Esophagus muscularis mucosa (tissue), 4 donors: ENCODE results near the gene OR13C8.
"Not testable (repeated sequence)": the region's sequence is repeated elsewhere in the genome, so short reads cannot be mapped to it uniquely, and the experiment has no call there.

Source experiments
- EP300 ChIP-seq: sonication (generic); formaldehyde crosslinking; IDR thresholded peaks from one replicate; pipeline ENCODE4 v1.6.1; 2017; ENCODE audit warnings: antibody characterized with exemption
- POLR2A ChIP-seq: fragments of 450-650 bp; IDR thresholded peaks from one replicate; pipeline ENCODE4 v1.6.1; 2017; ENCODE audit warnings: antibody characterized with exemption, moderate library complexity, mild to moderate bottlenecking, low read depth
- POLR2AphosphoS5 ChIP-seq, 2 donors: sonication (generic); formaldehyde crosslinking; IDR thresholded peaks; one replicate each; pipeline ENCODE4 v1.6.1; 2017; ENCODE audit warnings: antibody characterized with exemption in 2 of 2
- TF ChIP-seq, protein P1 (sequence below), 3 experiments: fragments of 200-600 bp in 2 of 3; fragments of 450-650 bp in 1 of 3; sonication (generic) in 2 of 3; IDR thresholded peaks; one replicate each; pipeline ENCODE4 v1.5.1; 2017 to 2019; ENCODE audit warnings: antibody characterized with exemption in 3 of 3, mild to moderate bottlenecking in 2 of 3, moderate library complexity in 1 of 3

DNA sequence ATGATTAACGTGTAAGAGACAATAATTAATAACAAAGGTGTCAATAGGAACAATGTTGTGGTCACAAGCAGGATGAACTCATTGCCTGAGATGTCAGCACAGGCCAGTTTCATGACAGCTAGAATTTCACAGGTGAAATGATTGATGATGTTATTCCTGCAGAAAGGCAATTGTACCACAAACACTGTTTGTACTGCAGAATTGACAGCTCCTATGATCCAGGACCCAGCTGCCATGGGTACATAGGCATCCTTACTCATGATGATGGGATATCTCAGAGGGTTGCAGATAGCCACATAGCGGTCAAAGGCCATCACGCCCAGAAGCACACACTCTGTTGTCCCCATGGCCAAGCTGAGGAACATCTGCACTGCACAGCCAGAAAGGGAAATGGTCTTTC lies 29.8 kb downstream of the OR13C8 start:
- TF ChIP-seq POLR2AphosphoS5 (IDR thresholded peaks at IDR 0.05); POLR2A; EP300: not testable (repeated sequence)
- TF ChIP-seq, protein P1, sequence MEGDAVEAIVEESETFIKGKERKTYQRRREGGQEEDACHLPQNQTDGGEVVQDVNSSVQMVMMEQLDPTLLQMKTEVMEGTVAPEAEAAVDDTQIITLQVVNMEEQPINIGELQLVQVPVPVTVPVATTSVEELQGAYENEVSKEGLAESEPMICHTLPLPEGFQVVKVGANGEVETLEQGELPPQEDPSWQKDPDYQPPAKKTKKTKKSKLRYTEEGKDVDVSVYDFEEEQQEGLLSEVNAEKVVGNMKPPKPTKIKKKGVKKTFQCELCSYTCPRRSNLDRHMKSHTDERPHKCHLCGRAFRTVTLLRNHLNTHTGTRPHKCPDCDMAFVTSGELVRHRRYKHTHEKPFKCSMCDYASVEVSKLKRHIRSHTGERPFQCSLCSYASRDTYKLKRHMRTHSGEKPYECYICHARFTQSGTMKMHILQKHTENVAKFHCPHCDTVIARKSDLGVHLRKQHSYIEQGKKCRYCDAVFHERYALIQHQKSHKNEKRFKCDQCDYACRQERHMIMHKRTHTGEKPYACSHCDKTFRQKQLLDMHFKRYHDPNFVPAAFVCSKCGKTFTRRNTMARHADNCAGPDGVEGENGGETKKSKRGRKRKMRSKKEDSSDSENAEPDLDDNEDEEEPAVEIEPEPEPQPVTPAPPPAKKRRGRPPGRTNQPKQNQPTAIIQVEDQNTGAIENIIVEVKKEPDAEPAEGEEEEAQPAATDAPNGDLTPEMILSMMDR (IDR thresholded peaks at IDR 0.05) = not testable (repeated sequence)
